HG03520 (cell line): ENCODE data around the gene PCDHGA5.
"Not testable (repeated sequence)": the region's sequence is repeated elsewhere in the genome, so short reads cannot be mapped to it uniquely, and the experiment has no call there.

ENCODE experiments used
- ATAC-seq: cut with Tn5 transposase; IDR thresholded peaks from one replicate; pipeline ENCODE4 v1.9.1; 2021; ENCODE audit warnings: mild to moderate bottlenecking, moderate library complexity; ENCODE audit not compliant: unreplicated experiment

Gene PCDHGA5

GRCh38 chr5:141349917-141350619, 13.9 kb upstream of the PCDHGA5 start, which contains the start of gene PCDHGB1:
Gene PCDHGB1 (plus strand): TSS chr5:141350099. CDS start chr5:141350261, 162 bp downstream.
- peak; percentile 92 for ATAC-seq

GRCh38 chr5:141351591-141351990, 12.4 kb upstream of the PCDHGA5 start:
- ATAC-seq: no peak

- ATAC-seq: no peak
Observed at GRCh38 chr5:141354900-141355469, 9.0 kb upstream of the PCDHGA5 start, which contains the start of gene PCDHGA4. Gene PCDHGA4 (plus strand): TSS chr5:141355021. CDS start chr5:141355108, 87 bp downstream.

GRCh38 chr5:141355641-141356040, 8.3 kb upstream of the PCDHGA5 start:
- ATAC-seq: no peak

GRCh38 chr5:141356133-141356532, 7.8 kb upstream of the PCDHGA5 start:
- ATAC-seq: no peak

- ATAC-seq: no peak
Observed at GRCh38 chr5:141356950-141357349, 7.0 kb upstream of the PCDHGA5 start.

GRCh38 chr5:141359790-141360426, 4.1 kb upstream of the PCDHGA5 start, which contains the start of gene PCDHGB2:
Gene PCDHGB2 (plus strand): TSS chr5:141359994. CDS start chr5:141360136, 142 bp downstream.
- peak; percentile 46 for ATAC-seq

- no peak for ATAC-seq
Observed at GRCh38 chr5:141360685-141361084, 3.3 kb upstream of the PCDHGA5 start.

- ATAC-seq: no peak
Observed at GRCh38 chr5:141362719-141363118, 1.2 kb upstream of the PCDHGA5 start.

GRCh38 chr5:141366016-141366896, 2.3 kb downstream of the PCDHGA5 start:
- no peak for ATAC-seq

GRCh38 chr5:141369994-141370848, 6.3 kb downstream of the PCDHGA5 start, which contains the start of gene PCDHGB3:
Gene PCDHGB3 (plus strand): TSS chr5:141370242. CDS start chr5:141370395, 153 bp downstream.
- peak; percentile 98 for ATAC-seq

GRCh38 chr5:141371572-141372475, 7.9 kb downstream of the PCDHGA5 start:
- ATAC-seq: no peak

GRCh38 chr5:141373673-141374317, 9.8 kb downstream of the PCDHGA5 start, which contains the start of gene PCDHGA6:
Gene PCDHGA6 (plus strand): TSS chr5:141373891. CDS start chr5:141374084, 193 bp downstream.
- no peak for ATAC-seq

GRCh38 chr5:141374627-141375026, 10.7 kb downstream of the PCDHGA5 start:
- no peak for ATAC-seq

GRCh38 chr5:141375444-141376155, 11.6 kb downstream of the PCDHGA5 start:
- not testable (repeated sequence) for ATAC-seq

- ATAC-seq: peak; percentile 73
Observed at GRCh38 chr5:141382469-141383294, 18.7 kb downstream of the PCDHGA5 start, which contains the start of gene PCDHGA7. Gene PCDHGA7 (plus strand): TSS chr5:141382742. CDS start chr5:141382900, 158 bp downstream.
